Right atrium auricular region (tissue), 2 donors: ENCODE results near the gene PATE4. TPM values are rescaled to one million over a fixed set of nuclear protein-coding genes. Genes with fewer than 3 reads are reported as not detected.
"Not testable (repeated sequence)": the region's sequence is repeated elsewhere in the genome, so short reads cannot be mapped to it uniquely, and the experiment has no call there.

Source experiments
- DNase-seq: peaks from one replicate; pipeline ENCODE4 v3.0.0-alpha.2; 2019; ENCODE audit warnings: low spot score
- H3K27ac ChIP-seq, 2 donors: fragments of 200-600 bp; sonication (generic); 1 replicate in 1 of 2; 2 replicates in 1 of 2; pipeline ENCODE4 v1.5.1; 2016 to 2019
- H3K27me3 ChIP-seq, 2 donors: fragments of 200-600 bp; sonication (generic); one replicate each; pipeline versions ENCODE4 v1.5.1 to v1.6.0; 2017 to 2019
- H3K36me3 ChIP-seq: fragments of 200-600 bp; sonication (generic); one replicate; pipeline ENCODE4 v1.5.1; 2016
- H3K4me1 ChIP-seq, 2 donors: fragments of 200-600 bp; sonication (generic); one replicate each; pipeline versions ENCODE4 v1.5.1 to v1.6.0; 2017 to 2019
- H3K4me3 ChIP-seq, 2 donors: fragments of 200-600 bp; sonication (generic); 1 replicate in 1 of 2; 2 replicates in 1 of 2; pipeline ENCODE4 v1.5.1; 2017 to 2019; ENCODE audit warnings: mild to moderate bottlenecking in 1 of 2, moderate library complexity in 1 of 2
- H3K9me3 ChIP-seq, 2 donors: fragments of 200-600 bp; sonication (generic); one replicate each; pipeline ENCODE4 v1.5.1; 2019
- CTCF ChIP-seq, 2 donors: fragments of 200-600 bp; sonication (generic); IDR thresholded peaks; one replicate each; pipeline ENCODE4 v1.5.1; 2019; ENCODE audit warnings: antibody characterized with exemption in 2 of 2
- total RNA-seq, 2 donors: library from RNA; depleted of rRNA; stranded (reverse); fragments of >200 nt; gene quantifications; one replicate each; pipeline ENCODE4 v1.1.0, GENCODE V29; 2016

The PATE4 gene
- total RNA-seq, 2 donors from 2014 or later, result not detected

GRCh38 chr11:125802387-125802786, 30.7 kb upstream of the PATE4 start:
- H3K9me3 ChIP-seq, result peaks cover 0 to 41% of the 10 kb centered on the region in 2 donors
- H3K36me3 ChIP-seq, result no peaks in the 10 kb centered on the region
- no peaks in the 10 kb centered on the region for H3K4me1 ChIP-seq
- DNase-seq, result no peak
- no peaks in the 10 kb centered on the region for H3K27me3 ChIP-seq
- H3K27ac ChIP-seq, result no peak overlapping the region
- TF ChIP-seq CTCF (IDR thresholded peaks at IDR 0.05), result no peak
- H3K4me3 ChIP-seq, result no peak overlapping the region

- Histone ChIP-seq H3K27ac (no peak overlapping the region), H3K4me1 (no peaks in the 10 kb centered on the region), H3K36me3 (no peaks in the 10 kb centered on the region), H3K27me3 (no peaks in the 10 kb centered on the region), H3K4me3 (no peak overlapping the region), H3K9me3 (peaks cover 0 to 27% of the 10 kb centered on the region in 2 donors)
- no peak for DNase-seq
- TF ChIP-seq CTCF (IDR thresholded peaks at IDR 0.05), result no peak
Measured at GRCh38 chr11:125807909-125808308, 25.2 kb upstream of the PATE4 start.

- Histone ChIP-seq H3K4me3 (no peak overlapping the region), H3K27me3 (no peaks in the 10 kb centered on the region), H3K36me3 (no peaks in the 10 kb centered on the region), H3K9me3 (peaks cover 0 to 6% of the 10 kb centered on the region in 2 donors), H3K27ac (no peak overlapping the region), H3K4me1 (no peaks in the 10 kb centered on the region)
- DNase-seq, result no peak
- no peak for TF ChIP-seq CTCF (IDR thresholded peaks at IDR 0.05)
Measured at GRCh38 chr11:125835748-125836147, 2.6 kb downstream of the PATE4 start.

- no peaks in the 10 kb centered on the region for H3K27me3 ChIP-seq
- H3K4me3 ChIP-seq, result no peak overlapping the region
- no peaks in the 10 kb centered on the region for H3K36me3 ChIP-seq
- no peaks in the 10 kb centered on the region for H3K4me1 ChIP-seq
- TF ChIP-seq CTCF (IDR thresholded peaks at IDR 0.05), result no peak
- DNase-seq, result no peak
- H3K27ac ChIP-seq, result no peak overlapping the region
- peaks cover 0 to 24% of the 10 kb centered on the region in 2 donors for H3K9me3 ChIP-seq
Measured at GRCh38 chr11:125842321-125842948, 9.3 kb downstream of the PATE4 start.

GRCh38 chr11:125846188-125846587, 13.1 kb downstream of the PATE4 start:
- Histone ChIP-seq H3K36me3 (no peaks in the 10 kb centered on the region), H3K9me3 (peaks cover 0 to 24% of the 10 kb centered on the region in 2 donors), H3K27me3 (no peaks in the 10 kb centered on the region), H3K4me3 (no peak overlapping the region), H3K27ac (no peak overlapping the region), H3K4me1 (no peaks in the 10 kb centered on the region)
- TF ChIP-seq CTCF (IDR thresholded peaks at IDR 0.05), result no peak
- DNase-seq, result no peak

- H3K9me3 ChIP-seq, H3K4me1 ChIP-seq, H3K4me3 ChIP-seq, DNase-seq, H3K27me3 ChIP-seq, H3K36me3 ChIP-seq, H3K27ac ChIP-seq: not testable (repeated sequence)
Measured at GRCh38 chr11:125857670-125858069, 24.6 kb downstream of the PATE4 start.

GRCh38 chr11:125862786-125863185, 29.7 kb downstream of the PATE4 start:
- H3K9me3 ChIP-seq, H3K36me3 ChIP-seq, H3K27me3 ChIP-seq, H3K27ac ChIP-seq, H3K4me3 ChIP-seq, H3K4me1 ChIP-seq, DNase-seq: not testable (repeated sequence)

GRCh38 chr11:125865354-125865753, 32.2 kb downstream of the PATE4 start:
- not testable (repeated sequence) for H3K4me1 ChIP-seq, H3K36me3 ChIP-seq, H3K27ac ChIP-seq, H3K9me3 ChIP-seq, H3K27me3 ChIP-seq, H3K4me3 ChIP-seq, DNase-seq
